ENCODE results near the gene ENC1.
A peak's percentile ranks its signal among the peaks of the same experiment; 100 is the strongest.

Gene ENC1

DNA sequence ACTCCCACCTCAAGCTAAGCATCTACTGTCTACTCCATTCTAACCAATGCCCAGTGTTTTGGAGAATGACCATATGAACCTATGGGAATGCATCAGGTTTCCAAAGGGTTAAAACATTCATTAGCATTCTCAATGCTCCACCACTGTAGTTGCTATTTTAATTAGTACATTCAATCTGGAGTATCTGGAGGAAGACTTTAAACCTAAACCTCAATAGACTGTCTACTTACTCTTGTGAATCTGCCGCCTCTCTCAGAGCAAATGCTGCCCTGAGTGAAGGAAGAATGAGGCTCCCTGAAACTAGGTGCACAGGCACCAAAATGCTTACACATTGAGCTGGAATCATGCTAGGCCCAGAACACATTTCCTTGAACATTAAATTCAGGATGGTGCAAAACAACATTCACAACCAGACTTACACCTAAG is 2.0 kb downstream of the ENC1 start:
- 50% methylated on average over 1 of the region's 1 CpG for WGBS
- peak overlapping the region in 1 of 2 experiments; percentile 58 for H3K18ac ChIP-seq (ENCODE audit: low read depth in 1 of 2, low read length in 2 of 2)

DNA sequence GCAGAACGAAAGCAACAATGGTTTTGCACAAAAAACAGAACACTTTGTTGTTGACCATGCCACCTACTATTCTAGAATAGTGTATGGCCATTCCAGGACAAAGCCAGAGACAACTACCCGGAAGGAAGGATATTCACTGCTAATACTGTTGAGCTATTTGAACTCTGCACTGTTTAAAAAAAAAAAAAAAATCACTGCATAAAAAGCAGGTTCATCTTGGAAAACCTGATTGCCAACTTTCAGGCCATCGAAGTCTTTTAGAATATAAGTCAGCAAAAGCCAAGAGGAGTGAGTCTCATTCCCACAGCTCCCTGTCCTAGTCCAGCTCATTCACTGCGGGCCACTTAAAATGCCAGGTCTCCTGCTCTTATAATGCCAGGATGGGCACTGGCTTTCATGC is 4.0 kb downstream of the ENC1 start:
- H3K14ac ChIP-seq (ENCODE audit: low read length in 2 of 2): no peak overlapping the region
- no peak overlapping the region for H2BK5ac ChIP-seq (ENCODE audit: low read depth, low read length, poor library complexity, severe bottlenecking)
- H3K36me3 ChIP-seq (ENCODE audit: control insufficient read depth in 1 of 2, insufficient read depth in 2 of 2, low read depth in 1 of 2, low read length in 2 of 2): peaks cover 24 to 33% of the 10 kb centered on the region in 2 experiments
- H2BK12ac ChIP-seq (ENCODE audit: low read length in 2 of 2): no peak overlapping the region
- no peaks in the 10 kb centered on the region for H3K79me1 ChIP-seq (replicated peaks; ENCODE audit: low read length, poor library complexity, severe bottlenecking)
- H4K8ac ChIP-seq (ENCODE audit: low read length): no peak overlapping the region
- no peak overlapping the region for H2BK15ac ChIP-seq (ENCODE audit: low read depth, poor library complexity, severe bottlenecking)
- no peak overlapping the region for H3K18ac ChIP-seq (ENCODE audit: low read depth in 1 of 2, low read length in 2 of 2)
- H3K9me3 ChIP-seq (ENCODE audit: control insufficient read depth, low read length): no peaks in the 10 kb centered on the region
- DNase-seq: no peak
- H3K4ac ChIP-seq (ENCODE audit: low read depth in 1 of 2, low read length in 2 of 2): no peak overlapping the region
- no peak overlapping the region for H3K27ac ChIP-seq (ENCODE audit: low read length, poor library complexity, severe bottlenecking)
- H4K91ac ChIP-seq (ENCODE audit: low read length): no peak overlapping the region
- WGBS: over 99% methylated on average over 4 of the region's 4 CpGs
- no peak overlapping the region for H2AFZ ChIP-seq (ENCODE audit: low read depth, low read length)
- no peak overlapping the region for H3K9ac ChIP-seq (ENCODE audit: low read length)
- H3K4me3 ChIP-seq (ENCODE audit: insufficient read depth in 1 of 2, low read depth in 1 of 2, low read length in 2 of 2): no peak overlapping the region
- no peak overlapping the region for H3K4me2 ChIP-seq (ENCODE audit: low read length, poor library complexity, severe bottlenecking)
- no peak overlapping the region for H2AK5ac ChIP-seq (ENCODE audit: low read length, severe bottlenecking)
- no peaks in the 10 kb centered on the region for H3K27me3 ChIP-seq (ENCODE audit: control insufficient read depth in 1 of 2, insufficient read depth in 1 of 2, low read length in 2 of 2)
- H3K4me1 ChIP-seq (ENCODE audit: control insufficient read depth, insufficient read depth, low read depth, low read length): peaks cover 23% of the 10 kb centered on the region
- no peak overlapping the region for H3K23ac ChIP-seq (ENCODE audit: low read length in 2 of 2)
- no peak overlapping the region for H2BK120ac ChIP-seq (ENCODE audit: low read depth, low read length)

More for the DNA sequence above, 2.0 kb downstream of the ENC1 start:
- H2AK5ac ChIP-seq (ENCODE audit: low read length, severe bottlenecking): no peak overlapping the region
- no peak overlapping the region for H3K23ac ChIP-seq (ENCODE audit: low read length in 2 of 2)
- no peaks in the 10 kb centered on the region for H3K27me3 ChIP-seq (ENCODE audit: control insufficient read depth in 1 of 2, insufficient read depth in 1 of 2, low read length in 2 of 2)
- H3K9me3 ChIP-seq (ENCODE audit: control insufficient read depth, low read length): no peaks in the 10 kb centered on the region
- peak overlapping the region; percentile 75 for H2BK5ac ChIP-seq (ENCODE audit: low read depth, low read length, poor library complexity, severe bottlenecking)
- H3K36me3 ChIP-seq (ENCODE audit: control insufficient read depth in 1 of 2, insufficient read depth in 2 of 2, low read depth in 1 of 2, low read length in 2 of 2): peaks cover 23% of the 10 kb centered on the region in 2 experiments
- no peak overlapping the region for H4K91ac ChIP-seq (ENCODE audit: low read length)
- peak overlapping the region; percentile 64 for H3K4me2 ChIP-seq (ENCODE audit: low read length, poor library complexity, severe bottlenecking)
- peak overlapping the region in 1 of 2 experiments; percentile 93 for H3K4me3 ChIP-seq (ENCODE audit: insufficient read depth in 1 of 2, low read depth in 1 of 2, low read length in 2 of 2)
- no peak overlapping the region for H2BK15ac ChIP-seq (ENCODE audit: low read depth, poor library complexity, severe bottlenecking)
- H3K4me1 ChIP-seq (ENCODE audit: control insufficient read depth, insufficient read depth, low read depth, low read length): peaks cover 17% of the 10 kb centered on the region
- DNase-seq: peak; percentile 47
- no peak overlapping the region for H4K8ac ChIP-seq (ENCODE audit: low read length)
- no peak overlapping the region for H3K14ac ChIP-seq (ENCODE audit: low read length in 2 of 2)
- H2BK12ac ChIP-seq (ENCODE audit: low read length in 2 of 2): peak overlapping the region in 1 of 2 experiments; percentile 11
- no peak overlapping the region for H2BK120ac ChIP-seq (ENCODE audit: low read depth, low read length)
- peak overlapping the region in 1 of 2 experiments; percentile 46 for H3K4ac ChIP-seq (ENCODE audit: low read depth in 1 of 2, low read length in 2 of 2)
- peak overlapping the region; percentile 92 for H3K9ac ChIP-seq (ENCODE audit: low read length)
- no peak overlapping the region for H2AFZ ChIP-seq (ENCODE audit: low read depth, low read length)
- H3K79me1 ChIP-seq (replicated peaks; ENCODE audit: low read length, poor library complexity, severe bottlenecking): no peaks in the 10 kb centered on the region
- peak overlapping the region; percentile 89 for H3K27ac ChIP-seq (ENCODE audit: low read length, poor library complexity, severe bottlenecking)

DNA sequence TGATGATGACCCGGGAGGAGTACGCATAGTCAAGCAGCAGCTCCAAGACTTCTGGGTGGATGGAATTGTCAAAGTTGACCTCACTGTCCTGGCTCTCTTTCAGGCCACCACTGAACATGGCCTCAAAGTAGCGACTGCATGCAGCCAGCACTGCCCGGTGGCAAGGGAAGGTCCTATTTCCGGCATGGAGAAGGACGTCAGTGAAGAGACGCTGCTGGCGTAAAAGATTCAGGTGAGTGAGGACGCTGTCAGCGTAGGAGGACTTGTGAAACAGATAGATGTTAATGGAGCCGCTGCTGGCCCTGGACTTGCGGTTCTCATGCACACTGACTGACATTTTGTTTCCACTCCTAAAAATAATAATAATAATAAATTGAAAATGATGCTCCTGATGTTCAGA is 4.4 kb downstream of the ENC1 start:
- peaks cover 24 to 33% of the 10 kb centered on the region in 2 experiments for H3K36me3 ChIP-seq (ENCODE audit: control insufficient read depth in 1 of 2, insufficient read depth in 2 of 2, low read depth in 1 of 2, low read length in 2 of 2)
- no peaks in the 10 kb centered on the region for H3K9me3 ChIP-seq (ENCODE audit: control insufficient read depth, low read length)
- no peak overlapping the region for H2AK5ac ChIP-seq (ENCODE audit: low read length, severe bottlenecking)
- WGBS: 99% methylated on average over 5 of the region's 12 CpGs
- no peak overlapping the region for H2BK5ac ChIP-seq (ENCODE audit: low read depth, low read length, poor library complexity, severe bottlenecking)
- peaks cover 23% of the 10 kb centered on the region for H3K4me1 ChIP-seq (ENCODE audit: control insufficient read depth, insufficient read depth, low read depth, low read length)
- no peak overlapping the region for H3K18ac ChIP-seq (ENCODE audit: low read depth in 1 of 2, low read length in 2 of 2)
- no peak overlapping the region for H2BK120ac ChIP-seq (ENCODE audit: low read depth, low read length)
- H3K27me3 ChIP-seq (ENCODE audit: control insufficient read depth in 1 of 2, insufficient read depth in 1 of 2, low read length in 2 of 2): no peaks in the 10 kb centered on the region
- no peaks in the 10 kb centered on the region for H3K79me1 ChIP-seq (replicated peaks; ENCODE audit: low read length, poor library complexity, severe bottlenecking)
- H3K27ac ChIP-seq (ENCODE audit: low read length, poor library complexity, severe bottlenecking): no peak overlapping the region
- H2BK12ac ChIP-seq (ENCODE audit: low read length in 2 of 2): no peak overlapping the region
- H3K4ac ChIP-seq (ENCODE audit: low read depth in 1 of 2, low read length in 2 of 2): no peak overlapping the region
- H3K4me3 ChIP-seq (ENCODE audit: insufficient read depth in 1 of 2, low read depth in 1 of 2, low read length in 2 of 2): no peak overlapping the region
- H4K91ac ChIP-seq (ENCODE audit: low read length): no peak overlapping the region
- no peak overlapping the region for H2BK15ac ChIP-seq (ENCODE audit: low read depth, poor library complexity, severe bottlenecking)
- no peak overlapping the region for H2AFZ ChIP-seq (ENCODE audit: low read depth, low read length)
- H3K4me2 ChIP-seq (ENCODE audit: low read length, poor library complexity, severe bottlenecking): no peak overlapping the region
- no peak for DNase-seq
- H4K8ac ChIP-seq (ENCODE audit: low read length): no peak overlapping the region
- H3K14ac ChIP-seq (ENCODE audit: low read length in 2 of 2): no peak overlapping the region
- no peak overlapping the region for H3K23ac ChIP-seq (ENCODE audit: low read length in 2 of 2)
- H3K9ac ChIP-seq (ENCODE audit: low read length): no peak overlapping the region

DNA sequence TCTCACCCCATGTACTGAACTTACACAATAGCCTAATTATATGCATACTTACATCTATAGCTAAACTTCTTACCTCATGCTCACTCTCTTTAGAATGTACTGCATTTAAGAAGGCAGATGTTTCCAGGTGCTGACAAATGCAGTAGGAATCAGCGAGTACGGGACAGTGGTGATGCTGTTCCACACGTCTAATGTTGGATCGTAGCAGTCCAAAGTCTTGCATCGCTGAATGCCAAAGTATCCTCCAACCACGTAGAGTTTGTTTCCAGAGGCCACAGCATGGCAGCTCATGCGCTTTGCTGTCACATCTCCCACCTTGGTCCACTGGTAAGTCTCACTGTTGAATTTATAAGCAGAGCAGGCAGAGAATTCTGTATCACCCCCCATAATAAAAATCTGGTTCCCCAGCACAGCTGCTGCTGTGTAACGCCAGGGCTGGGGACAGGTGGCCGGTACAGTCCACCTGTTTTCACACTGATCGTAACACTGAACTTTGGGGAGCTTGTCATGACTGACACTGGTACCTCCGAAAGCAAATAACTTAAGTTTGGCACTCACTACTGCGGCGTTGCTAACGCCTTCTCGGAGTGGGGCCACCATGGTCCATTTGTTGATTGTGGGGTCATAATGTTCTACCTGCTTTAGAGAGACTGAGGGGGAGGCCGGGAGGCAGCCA is 5.8 kb downstream of the ENC1 start:
- H2BK15ac ChIP-seq (ENCODE audit: low read depth, poor library complexity, severe bottlenecking): no peak overlapping the region
- no peaks in the 10 kb centered on the region for H3K79me1 ChIP-seq (replicated peaks; ENCODE audit: low read length, poor library complexity, severe bottlenecking)
- no peak overlapping the region for H3K9ac ChIP-seq (ENCODE audit: low read length)
- no peak overlapping the region for H3K27ac ChIP-seq (ENCODE audit: low read length, poor library complexity, severe bottlenecking)
- peak overlapping the region in 1 of 2 experiments; percentile 44 for H3K14ac ChIP-seq (ENCODE audit: low read length in 2 of 2)
- H3K36me3 ChIP-seq (ENCODE audit: control insufficient read depth in 1 of 2, insufficient read depth in 2 of 2, low read depth in 1 of 2, low read length in 2 of 2): peaks cover 24 to 33% of the 10 kb centered on the region in 2 experiments
- H3K4ac ChIP-seq (ENCODE audit: low read depth in 1 of 2, low read length in 2 of 2): no peak overlapping the region
- H2BK5ac ChIP-seq (ENCODE audit: low read depth, low read length, poor library complexity, severe bottlenecking): no peak overlapping the region
- no peak overlapping the region for H4K91ac ChIP-seq (ENCODE audit: low read length)
- no peaks in the 10 kb centered on the region for H3K27me3 ChIP-seq (ENCODE audit: control insufficient read depth in 1 of 2, insufficient read depth in 1 of 2, low read length in 2 of 2)
- no peak overlapping the region for H2BK120ac ChIP-seq (ENCODE audit: low read depth, low read length)
- WGBS: 95% methylated on average over 16 of the region's 16 CpGs
- DNase-seq: no peak
- H3K4me3 ChIP-seq (ENCODE audit: insufficient read depth in 1 of 2, low read depth in 1 of 2, low read length in 2 of 2): no peak overlapping the region
- H3K4me1 ChIP-seq (ENCODE audit: control insufficient read depth, insufficient read depth, low read depth, low read length): peaks cover 24% of the 10 kb centered on the region
- peak overlapping the region in 1 of 2 experiments; percentile 0 for H3K18ac ChIP-seq (ENCODE audit: low read depth in 1 of 2, low read length in 2 of 2)
- H4K8ac ChIP-seq (ENCODE audit: low read length): no peak overlapping the region
- H3K9me3 ChIP-seq (ENCODE audit: control insufficient read depth, low read length): no peaks in the 10 kb centered on the region
- H2AFZ ChIP-seq (ENCODE audit: low read depth, low read length): no peak overlapping the region
- H3K23ac ChIP-seq (ENCODE audit: low read length in 2 of 2): peak overlapping the region in 1 of 2 experiments; percentile 70
- H2BK12ac ChIP-seq (ENCODE audit: low read length in 2 of 2): no peak overlapping the region
- H2AK5ac ChIP-seq (ENCODE audit: low read length, severe bottlenecking): no peak overlapping the region
- no peak overlapping the region for H3K4me2 ChIP-seq (ENCODE audit: low read length, poor library complexity, severe bottlenecking)

All from mesenchymal stem cell (in vitro differentiated cells and primary cell).